ENCODE data around the gene ZNF75A.

DNA sequence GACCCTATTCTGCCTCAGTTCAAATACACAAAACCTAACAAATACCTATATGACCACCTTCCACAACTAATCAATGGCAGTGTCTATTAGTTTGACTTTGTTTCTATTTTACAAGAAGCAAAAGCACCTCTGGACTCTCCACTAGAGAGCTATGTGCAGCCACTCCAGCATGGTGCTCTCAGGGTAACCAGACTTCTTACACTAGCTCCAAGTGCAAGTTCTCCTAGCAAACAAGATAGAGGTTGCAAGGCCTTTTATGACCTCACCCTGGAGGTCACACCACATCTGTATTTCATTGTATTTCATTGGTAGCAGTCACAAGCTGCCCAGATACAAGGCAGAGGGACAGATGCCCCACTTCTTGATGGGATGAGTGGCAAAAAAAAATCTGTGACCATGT, 30.4 kb upstream of the ZNF75A start:
- TF ChIP-seq, protein P1, sequence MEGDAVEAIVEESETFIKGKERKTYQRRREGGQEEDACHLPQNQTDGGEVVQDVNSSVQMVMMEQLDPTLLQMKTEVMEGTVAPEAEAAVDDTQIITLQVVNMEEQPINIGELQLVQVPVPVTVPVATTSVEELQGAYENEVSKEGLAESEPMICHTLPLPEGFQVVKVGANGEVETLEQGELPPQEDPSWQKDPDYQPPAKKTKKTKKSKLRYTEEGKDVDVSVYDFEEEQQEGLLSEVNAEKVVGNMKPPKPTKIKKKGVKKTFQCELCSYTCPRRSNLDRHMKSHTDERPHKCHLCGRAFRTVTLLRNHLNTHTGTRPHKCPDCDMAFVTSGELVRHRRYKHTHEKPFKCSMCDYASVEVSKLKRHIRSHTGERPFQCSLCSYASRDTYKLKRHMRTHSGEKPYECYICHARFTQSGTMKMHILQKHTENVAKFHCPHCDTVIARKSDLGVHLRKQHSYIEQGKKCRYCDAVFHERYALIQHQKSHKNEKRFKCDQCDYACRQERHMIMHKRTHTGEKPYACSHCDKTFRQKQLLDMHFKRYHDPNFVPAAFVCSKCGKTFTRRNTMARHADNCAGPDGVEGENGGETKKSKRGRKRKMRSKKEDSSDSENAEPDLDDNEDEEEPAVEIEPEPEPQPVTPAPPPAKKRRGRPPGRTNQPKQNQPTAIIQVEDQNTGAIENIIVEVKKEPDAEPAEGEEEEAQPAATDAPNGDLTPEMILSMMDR (conservative IDR thresholded peaks at IDR 0.05; ENCODE audit: low read depth, low read length) = no peak
- no peak for TF ChIP-seq POLR2A (IDR thresholded peaks at IDR 0.05; ENCODE audit: low read depth, low read length)
- TF ChIP-seq CHD1 (IDR thresholded peaks at IDR 0.05; ENCODE audit: low read depth, low read length) = no peak
- no peak for TF ChIP-seq SMC3 (IDR thresholded peaks at IDR 0.05; ENCODE audit: low read depth, low read length)
- no peak for TF ChIP-seq CEBPB (IDR thresholded peaks at IDR 0.05; ENCODE audit: low read depth, low read length)
- no peak for TF ChIP-seq MXI1 (IDR thresholded peaks at IDR 0.05; ENCODE audit: borderline replicate concordance, low read depth, low read length)
- no peak for TF ChIP-seq RCOR1 (IDR thresholded peaks at IDR 0.05; ENCODE audit: insufficient replicate concordance, low read length)
- TF ChIP-seq RFX5 (IDR thresholded peaks at IDR 0.05; ENCODE audit: low read depth, low read length) = no peak
- TF ChIP-seq FOS (IDR thresholded peaks at IDR 0.05; ENCODE audit: low read depth, low read length) = no peak
- no peak for TF ChIP-seq USF2 (IDR thresholded peaks at IDR 0.05; ENCODE audit: low read depth, low read length)
- TF ChIP-seq, protein P2, sequence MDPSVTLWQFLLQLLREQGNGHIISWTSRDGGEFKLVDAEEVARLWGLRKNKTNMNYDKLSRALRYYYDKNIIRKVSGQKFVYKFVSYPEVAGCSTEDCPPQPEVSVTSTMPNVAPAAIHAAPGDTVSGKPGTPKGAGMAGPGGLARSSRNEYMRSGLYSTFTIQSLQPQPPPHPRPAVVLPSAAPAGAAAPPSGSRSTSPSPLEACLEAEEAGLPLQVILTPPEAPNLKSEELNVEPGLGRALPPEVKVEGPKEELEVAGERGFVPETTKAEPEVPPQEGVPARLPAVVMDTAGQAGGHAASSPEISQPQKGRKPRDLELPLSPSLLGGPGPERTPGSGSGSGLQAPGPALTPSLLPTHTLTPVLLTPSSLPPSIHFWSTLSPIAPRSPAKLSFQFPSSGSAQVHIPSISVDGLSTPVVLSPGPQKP (IDR thresholded peaks at IDR 0.05; ENCODE audit: borderline replicate concordance, low read depth, low read length) = no peak
- no peak for TF ChIP-seq MAFK (IDR thresholded peaks at IDR 0.05; ENCODE audit: low read depth, low read length)
- no peak for TF ChIP-seq BHLHE40 (IDR thresholded peaks at IDR 0.05; ENCODE audit: low read depth, low read length)
- TF ChIP-seq MAZ (IDR thresholded peaks at IDR 0.05; ENCODE audit: borderline replicate concordance, low read depth, low read length) = no peak

Data from IMR-90 (cell line).